Small intestine (tissue), 7 donors: Measurements from ENCODE around the gene TCFL5. TPM values are rescaled to one million over a fixed set of nuclear protein-coding genes. Genes with fewer than 3 reads are reported as not detected.

Experiments
- DNase-seq, 2 donors: peaks; one replicate each; pipeline versions ENCODE4 v3.0.0 to v3.0.0-alpha.2; 2013
- FAIRE-seq: peaks from 2 replicates; lab custom pipeline; 2012; peaks lifted over from hg19 to GRCh38; lab: Jason Lieb, UNC
- H3K27ac ChIP-seq, 3 donors: one replicate each; pipeline ENCODE4 v1.5.1; 2013; ENCODE audit warnings: low read length in 2 of 3, mild to moderate bottlenecking in 2 of 3, control low read depth in 1 of 3, inconsistent platforms in 1 of 3, low read depth in 1 of 3, moderate library complexity in 1 of 3
- H3K27me3 ChIP-seq, 3 donors: one replicate each; pipeline ENCODE4 v1.6.1; 2013; ENCODE audit warnings: low read length in 3 of 3, inconsistent platforms in 1 of 3; ENCODE audit not compliant: control insufficient read depth in 3 of 3, insufficient read depth in 3 of 3
- H3K36me3 ChIP-seq, 3 donors: one replicate each; pipeline ENCODE4 v1.6.1; 2013; ENCODE audit warnings: low read length in 3 of 3, inconsistent platforms in 1 of 3, low read depth in 1 of 3, mild to moderate bottlenecking in 1 of 3, moderate library complexity in 1 of 3; ENCODE audit not compliant: control insufficient read depth in 3 of 3, insufficient read depth in 2 of 3
- H3K4me1 ChIP-seq, 3 donors: one replicate each; pipeline ENCODE4 v1.6.1; 2013; ENCODE audit warnings: low read length in 2 of 3, inconsistent platforms in 1 of 3, low read depth in 1 of 3, mild to moderate bottlenecking in 1 of 3, moderate library complexity in 1 of 3; ENCODE audit not compliant: control insufficient read depth in 3 of 3, insufficient read depth in 2 of 3
- H3K4me3 ChIP-seq, 3 donors: one replicate each; pipeline ENCODE4 v1.5.1; 2013; ENCODE audit warnings: low read length in 3 of 3, control low read depth in 1 of 3, inconsistent platforms in 1 of 3, low read depth in 1 of 3, mild to moderate bottlenecking in 1 of 3, moderate library complexity in 1 of 3
- H3K9me3 ChIP-seq, 2 donors: one replicate each; pipeline ENCODE4 v1.6.1; 2013; ENCODE audit warnings: low read depth in 1 of 2, low read length in 1 of 2; ENCODE audit not compliant: control insufficient read depth in 2 of 2, insufficient read depth in 1 of 2
- WGBS, 3 donors: extraction: QIAGEN DNeasy Blood & Tissue Kit; methylation state at CpG; one replicate each; pipeline ENCODE4 v1.1.7; 2013; 5-methylcytosine and 5-hydroxymethylcytosine counted together
- polyA plus RNA-seq, 4 donors: library from polyadenylated mRNA; stranded (reverse) in 3 of 4; unstranded in 1 of 4; fragments of 200-250 nt in 3 of 4; fragments of 120-200 nt in 1 of 4; gene quantifications; one replicate each; pipeline versions ENCODE4 v1.2.1 to v1.2.3, GENCODE V29; 2013
- donor health status: healthy with polysubstance abuse.
- donor health status: control.
- donor health status: control.
- donor health status: Bipolar disorder and iron deficiency.
- donor health status: healthy.

TCFL5 gene
- polyA plus RNA-seq, 4 donors, result 4.2 to 5.7 (median 4.6) TPM

- Histone ChIP-seq H3K27ac (peak overlapping the region in 2 of 3 donors; percentile 92 to 95), H3K27me3 (peaks cover 0 to 7% (median 0%) of the 10 kb centered on the region in 3 donors), H3K36me3 (peaks cover 0 to 13% (median 0%) of the 10 kb centered on the region in 3 donors), H3K4me3 (peak overlapping the region in 1 of 3 donors; percentile 48), H3K4me1 (peaks cover 2 to 28% (median 4%) of the 10 kb centered on the region in 3 donors), H3K9me3 (no peaks in the 10 kb centered on the region)
- DNase-seq (no peak), FAIRE-seq (no peak)
- 76 to 85% (median 78%) methylated on average over 21 to 22 of the region's 22 CpGs for WGBS, 3 donors
Observed at GRCh38 chr20:62792940-62793756, 68.5 kb downstream of the TCFL5 start.

- Histone ChIP-seq H3K36me3 (peaks cover 0 to 5% (median 0%) of the 10 kb centered on the region in 3 donors), H3K9me3 (no peaks in the 10 kb centered on the region), H3K4me1 (peaks cover 2 to 20% (median 4%) of the 10 kb centered on the region in 3 donors), H3K27me3 (peaks cover 0 to 7% (median 0%) of the 10 kb centered on the region in 3 donors), H3K27ac (peak overlapping the region in 1 of 3 donors; percentile 4), H3K4me3 (no peak overlapping the region)
- FAIRE-seq (no peak), DNase-seq (no peak)
- 78 to 83% (median 81%) methylated on average over 9 of the region's 9 CpGs for WGBS, 3 donors
Observed at GRCh38 chr20:62792182-62792939, 69.3 kb downstream of the TCFL5 start.

GRCh38 chr20:62791301-62792181, 70.1 kb downstream of the TCFL5 start:
- no peak for FAIRE-seq
- Histone ChIP-seq H3K4me3 (no peak overlapping the region), H3K9me3 (no peaks in the 10 kb centered on the region), H3K36me3 (no peaks in the 10 kb centered on the region), H3K4me1 (peaks cover 2 to 14% (median 2%) of the 10 kb centered on the region in 3 donors), H3K27ac (peak overlapping the region in 1 of 3 donors; percentile 4), H3K27me3 (peaks cover 0 to 7% (median 0%) of the 10 kb centered on the region in 3 donors)
- 31 to 39% (median 36%) methylated on average over 23 of the region's 23 CpGs for WGBS, 3 donors
- peak; percentile 82 to 88 for DNase-seq

Other genes starting within 250 kb of the TCFL5 start
- gene SLCO4A1, start 219.3 kb downstream of the TCFL5 start, polyA plus RNA-seq, result 10 to 100 TPM in 1 of 4 donors, 1 to 10 TPM in 2, under 1 TPM in 1; 0.58 to 22.4 (median 3.5) TPM
- 1 to 10 TPM in 1 of 4 donors, under 1 TPM in 1, not detected in 2; 0.34 to 1.2 TPM for gene NTSR1, start 153.0 kb downstream of the TCFL5 start, polyA plus RNA-seq
- gene MRGBP, start 65.3 kb downstream of the TCFL5 start, polyA plus RNA-seq, result 10 to 100 TPM; 11.5 to 17.0 (median 13.4) TPM
- gene OGFR, start 57.0 kb downstream of the TCFL5 start, polyA plus RNA-seq, result 10 to 100 TPM; 46.6 to 88.3 (median 66.3) TPM
- 10 to 100 TPM in 1 of 4 donors, 1 to 10 TPM in 3; 3.4 to 12.7 (median 5.9) TPM for gene COL9A3, start 44.8 kb downstream of the TCFL5 start, polyA plus RNA-seq
- 10 to 100 TPM; 11.6 to 49.4 (median 15.7) TPM for gene DIDO1, start 64.7 kb upstream of the TCFL5 start, polyA plus RNA-seq
- 10 to 100 TPM; 14.3 to 31.0 (median 17.1) TPM for gene GID8, start 76.3 kb upstream of the TCFL5 start, polyA plus RNA-seq
- 10 to 100 TPM in 1 of 4 donors, 1 to 10 TPM in 2, under 1 TPM in 1; 0.22 to 11.2 (median 1.8) TPM for gene SLC17A9, start 90.9 kb upstream of the TCFL5 start, polyA plus RNA-seq
- not detected for gene BHLHE23, start 145.1 kb upstream of the TCFL5 start, polyA plus RNA-seq